Thyroid gland (tissue), 4 donors: ENCODE data around the gene RNGTT.

Experiments used
- POLR2A ChIP-seq, 2 donors: fragments of 450-650 bp; IDR thresholded peaks; one replicate each; pipeline ENCODE4 v1.6.1; 2017; ENCODE audit warnings: antibody characterized with exemption in 2 of 2, mild to moderate bottlenecking in 2 of 2, moderate library complexity in 1 of 2
- TF ChIP-seq, protein P1 (sequence below), 6 experiments: fragments of 200-600 bp in 3 of 6; fragments of 450-650 bp in 3 of 6; sonication (generic) in 3 of 6; IDR thresholded peaks; one replicate each; pipeline ENCODE4 v1.5.1; 2016 to 2019; ENCODE audit warnings: antibody characterized with exemption in 6 of 6, mild to moderate bottlenecking in 2 of 6, inconsistent platforms in 1 of 6, moderate library complexity in 1 of 6

DNA sequence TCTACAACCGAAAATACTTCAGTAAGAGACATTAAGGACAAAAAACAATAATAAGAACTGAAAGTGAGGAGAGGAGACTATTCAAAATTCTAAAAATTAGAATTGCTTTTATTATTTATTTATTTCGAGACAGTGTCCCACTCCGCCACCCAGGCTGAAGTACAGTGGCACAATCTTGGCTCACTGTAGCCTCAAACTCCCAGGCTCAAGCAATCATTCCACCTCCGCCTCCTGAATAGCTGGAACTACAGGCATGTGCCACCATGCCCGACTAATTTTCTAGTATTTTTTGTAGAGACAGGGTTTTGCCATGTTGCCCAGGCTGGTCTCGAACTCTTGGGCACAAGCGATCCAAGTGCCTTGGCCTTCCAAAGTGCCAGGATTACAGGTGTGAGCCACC, 123.1 kb downstream of the RNGTT start:
- TF ChIP-seq, protein P1, sequence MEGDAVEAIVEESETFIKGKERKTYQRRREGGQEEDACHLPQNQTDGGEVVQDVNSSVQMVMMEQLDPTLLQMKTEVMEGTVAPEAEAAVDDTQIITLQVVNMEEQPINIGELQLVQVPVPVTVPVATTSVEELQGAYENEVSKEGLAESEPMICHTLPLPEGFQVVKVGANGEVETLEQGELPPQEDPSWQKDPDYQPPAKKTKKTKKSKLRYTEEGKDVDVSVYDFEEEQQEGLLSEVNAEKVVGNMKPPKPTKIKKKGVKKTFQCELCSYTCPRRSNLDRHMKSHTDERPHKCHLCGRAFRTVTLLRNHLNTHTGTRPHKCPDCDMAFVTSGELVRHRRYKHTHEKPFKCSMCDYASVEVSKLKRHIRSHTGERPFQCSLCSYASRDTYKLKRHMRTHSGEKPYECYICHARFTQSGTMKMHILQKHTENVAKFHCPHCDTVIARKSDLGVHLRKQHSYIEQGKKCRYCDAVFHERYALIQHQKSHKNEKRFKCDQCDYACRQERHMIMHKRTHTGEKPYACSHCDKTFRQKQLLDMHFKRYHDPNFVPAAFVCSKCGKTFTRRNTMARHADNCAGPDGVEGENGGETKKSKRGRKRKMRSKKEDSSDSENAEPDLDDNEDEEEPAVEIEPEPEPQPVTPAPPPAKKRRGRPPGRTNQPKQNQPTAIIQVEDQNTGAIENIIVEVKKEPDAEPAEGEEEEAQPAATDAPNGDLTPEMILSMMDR (IDR thresholded peaks at IDR 0.05): no peak
- TF ChIP-seq POLR2A (IDR thresholded peaks at IDR 0.05): no peak
